RWPE2 (cell line): ENCODE data around the gene SINHCAF.
"Not testable (repeated sequence)": the region's sequence is repeated elsewhere in the genome, so short reads cannot be mapped to it uniquely, and the experiment has no call there.

Experiments
- ATAC-seq: fragments of 200-7000 bp; cut with Tn5 transposase; 3 replicates; pipeline ENCODE4 v1.9.1; 2021; ENCODE audit warnings: low read depth
- DNase-seq: peaks from one replicate; pipeline ENCODE4 v3.0.0-alpha.2; 2020; ENCODE audit warnings: low spot score
- H3K27ac ChIP-seq: fragments of 450-650 bp; 2 replicates; pipeline ENCODE4 v1.5.1; 2017; ENCODE audit warnings: mild to moderate bottlenecking; ENCODE audit not compliant: poor library complexity, severe bottlenecking
- H3K27me3 ChIP-seq: fragments of 250-450 bp; sonication (Bioruptor Pico); 2 replicates; pipeline ENCODE4 v1.5.1; 2021; ENCODE audit warnings: mild to moderate bottlenecking, moderate library complexity; ENCODE audit not compliant: insufficient read depth, poor library complexity, severe bottlenecking
- H3K36me3 ChIP-seq: fragments of 250-450 bp; sonication (Bioruptor Pico); 2 replicates; pipeline ENCODE4 v1.5.1; 2020; ENCODE audit warnings: low read depth, mild to moderate bottlenecking, moderate library complexity
- H3K4me1 ChIP-seq: fragments of 250-450 bp; sonication (Bioruptor Pico); 2 replicates; pipeline ENCODE4 v1.5.1; 2021; ENCODE audit warnings: mild to moderate bottlenecking, moderate library complexity; ENCODE audit not compliant: insufficient read depth, poor library complexity, severe bottlenecking
- H3K4me3 ChIP-seq: fragments of 250-450 bp; sonication (Bioruptor Pico); 2 replicates; pipeline ENCODE4 v1.5.1; 2021; ENCODE audit warnings: mild to moderate bottlenecking, moderate library complexity; ENCODE audit not compliant: severe bottlenecking
- H3K9me3 ChIP-seq: fragments of 250-450 bp; sonication (Bioruptor Pico); 2 replicates; pipeline ENCODE4 v1.5.1; 2021; ENCODE audit warnings: mild to moderate bottlenecking, moderate library complexity; ENCODE audit not compliant: severe bottlenecking
- CTCF ChIP-seq: fragments of 450-650 bp; IDR thresholded peaks from one replicate; pipeline ENCODE4 v1.5.1; 2017; ENCODE audit warnings: mild to moderate bottlenecking, moderate library complexity; ENCODE audit not compliant: poor library complexity, severe bottlenecking

The SINHCAF gene

GRCh38 chr12:31278832-31279231 is 47.1 kb downstream of the SINHCAF start:
- no peak for ATAC-seq
- H3K27ac ChIP-seq = no peak overlapping the region
- TF ChIP-seq CTCF = no peak
- peaks cover 44% of the 10 kb centered on the region for H3K36me3 ChIP-seq
- no peaks in the 10 kb centered on the region for H3K4me1 ChIP-seq
- no peaks in the 10 kb centered on the region for H3K27me3 ChIP-seq
- no peak for DNase-seq
- no peak overlapping the region for H3K4me3 ChIP-seq
- no peaks in the 10 kb centered on the region for H3K9me3 ChIP-seq

GRCh38 chr12:31278424-31278823 is 47.5 kb downstream of the SINHCAF start:
- Histone ChIP-seq H3K27ac (no peak overlapping the region), H3K4me1 (no peaks in the 10 kb centered on the region), H3K4me3 (no peak overlapping the region), H3K36me3 (peaks cover 40% of the 10 kb centered on the region), H3K27me3 (no peaks in the 10 kb centered on the region), H3K9me3 (no peaks in the 10 kb centered on the region)
- TF ChIP-seq CTCF = no peak
- ATAC-seq (no peak), DNase-seq (no peak)

GRCh38 chr12:31277081-31277480 is 48.9 kb downstream of the SINHCAF start:
- no peak for TF ChIP-seq CTCF
- H3K27ac ChIP-seq = no peak overlapping the region
- H3K27me3 ChIP-seq = no peaks in the 10 kb centered on the region
- H3K9me3 ChIP-seq = no peaks in the 10 kb centered on the region
- no peaks in the 10 kb centered on the region for H3K4me1 ChIP-seq
- no peak overlapping the region for H3K4me3 ChIP-seq
- DNase-seq (no peak), ATAC-seq (no peak)
- peaks cover 26% of the 10 kb centered on the region for H3K36me3 ChIP-seq

- peaks cover 10% of the 10 kb centered on the region; the same call in 1 of the 2 replicates for H3K36me3 ChIP-seq
- DNase-seq (no peak), ATAC-seq (no peak)
- no peaks in the 10 kb centered on the region for H3K27me3 ChIP-seq
- H3K9me3 ChIP-seq = no peaks in the 10 kb centered on the region
- no peak overlapping the region for H3K27ac ChIP-seq
- no peak for TF ChIP-seq CTCF
- no peak overlapping the region for H3K4me3 ChIP-seq
- H3K4me1 ChIP-seq = no peaks in the 10 kb centered on the region
Observed at GRCh38 chr12:31275491-31275890, 50.5 kb downstream of the SINHCAF start.

GRCh38 chr12:31274520-31275300 is 51.2 kb downstream of the SINHCAF start:
- no peaks in the 10 kb centered on the region for H3K27me3 ChIP-seq
- H3K4me3 ChIP-seq = no peak overlapping the region
- H3K9me3 ChIP-seq = no peaks in the 10 kb centered on the region
- peaks cover 3% of the 10 kb centered on the region; the same call in 1 of the 2 replicates for H3K36me3 ChIP-seq
- ATAC-seq = no peak
- H3K4me1 ChIP-seq = no peaks in the 10 kb centered on the region
- no peak overlapping the region for H3K27ac ChIP-seq
- TF ChIP-seq CTCF = no peak
- no peak for DNase-seq

- not testable (repeated sequence) for H3K27me3 ChIP-seq, ATAC-seq, DNase-seq, H3K36me3 ChIP-seq, H3K4me1 ChIP-seq, H3K27ac ChIP-seq, H3K9me3 ChIP-seq, H3K4me3 ChIP-seq
Observed at GRCh38 chr12:31273794-31274193, 52.2 kb downstream of the SINHCAF start.
